ENCODE data around the gene CCIN. TPM values are rescaled to one million over a fixed set of nuclear protein-coding genes. Genes with fewer than 3 reads are reported as not detected.

The CCIN gene
- total RNA-seq, 4 donors from 2014 or later: not detected

- 67 to 73% methylated on average over 4 of the region's 4 CpGs for WGBS, 2 donors
- no peak for DNase-seq (ENCODE audit: low spot score in 2 of 2)
- intact Hi-C loops (cut with DNase I; ENCODE audit: low total_unique reads): no loop called here
- no peak overlapping the region for H3K4me3 ChIP-seq (ENCODE audit: low read depth, poor library complexity, severe bottlenecking)
- TF ChIP-seq CTCF (IDR thresholded peaks at IDR 0.05) (no peak), POLR2A (IDR thresholded peaks at IDR 0.05) (no peak)
These were observed 44.8 kb downstream of the CCIN start for GRCh38 chr9:36213989-36214388.

GRCh38 chr9:36214571-36214970, 45.4 kb downstream of the CCIN start:
- DNase-seq (ENCODE audit: low spot score in 2 of 2): no peak
- no peak for TF ChIP-seq CTCF (IDR thresholded peaks at IDR 0.05)
- TF ChIP-seq POLR2A (IDR thresholded peaks at IDR 0.05): no peak
- intact Hi-C loops (cut with DNase I; ENCODE audit: low total_unique reads): no loop called here
- no peak overlapping the region for H3K4me3 ChIP-seq (ENCODE audit: low read depth, poor library complexity, severe bottlenecking)

- TF ChIP-seq POLR2A (IDR thresholded peaks at IDR 0.05) (no peak), CTCF (IDR thresholded peaks at IDR 0.05) (no peak)
- no peak for DNase-seq (ENCODE audit: low spot score in 2 of 2)
- WGBS, 2 donors: 52 to 69% methylated on average over 13 of the region's 13 CpGs
- intact Hi-C loops (cut with DNase I; ENCODE audit: low total_unique reads): no loop called here
- H3K4me3 ChIP-seq (ENCODE audit: low read depth, poor library complexity, severe bottlenecking): no peak overlapping the region
These were observed 48.2 kb downstream of the CCIN start for GRCh38 chr9:36217256-36217968.

- intact Hi-C loops (cut with DNase I; ENCODE audit: low total_unique reads): no loop called here
These were observed 48.8 kb downstream of the CCIN start for GRCh38 chr9:36218011-36218410.

GRCh38 chr9:36218411-36218901, 49.3 kb downstream of the CCIN start:
- intact Hi-C loops (cut with DNase I; ENCODE audit: low total_unique reads): no loop called here
- TF ChIP-seq CTCF (IDR thresholded peaks at IDR 0.05): no peak
- TF ChIP-seq POLR2A (IDR thresholded peaks at IDR 0.05): no peak
- WGBS, 2 donors: 64 to 73% methylated on average over 7 of the region's 7 CpGs
- no peak overlapping the region for H3K4me3 ChIP-seq (ENCODE audit: low read depth, poor library complexity, severe bottlenecking)
- no peak for DNase-seq (ENCODE audit: low spot score in 2 of 2)

More at GRCh38 chr9:36218011-36218410, 48.8 kb downstream of the CCIN start:
- WGBS, 2 donors: 89 to 90% methylated on average over 5 of the region's 5 CpGs
- no peak for TF ChIP-seq POLR2A (IDR thresholded peaks at IDR 0.05)
- TF ChIP-seq CTCF (IDR thresholded peaks at IDR 0.05): no peak
- DNase-seq (ENCODE audit: low spot score in 2 of 2): no peak
- no peak overlapping the region for H3K4me3 ChIP-seq (ENCODE audit: low read depth, poor library complexity, severe bottlenecking)

Other genes starting within 250 kb of the CCIN start
- not detected for gene OR2S2, start 211.2 kb upstream of the CCIN start, total RNA-seq
- 1 to 10 TPM; 2.1 to 9.7 (median 3.7) TPM for gene RECK, start 132.5 kb upstream of the CCIN start, total RNA-seq
- 10 to 100 TPM in 1 of 4 donors, 1 to 10 TPM in 3; 5.2 to 10.1 (median 6.5) TPM for gene GLIPR2, start 32.7 kb upstream of the CCIN start, total RNA-seq
- gene CLTA, start 21.5 kb downstream of the CCIN start, total RNA-seq: 100 to 1,000 TPM; 162 to 240 (median 213) TPM
- gene GNE, start 89.1 kb downstream of the CCIN start, total RNA-seq: 10 to 100 TPM in 3 of 4 donors, 1 to 10 TPM in 1; 5.1 to 16.8 (median 13.7) TPM
- 10 to 100 TPM; 17.3 to 27.0 (median 23.4) TPM for gene RNF38, start 230.9 kb downstream of the CCIN start, total RNA-seq